Natural killer cell treated with Interleukin-12 subunit alpha and Interleukin-12 subunit beta and Interleukin-15 and Interleukin-18, amount 100 ng/mL, for 72 hours (primary cell): ENCODE measurements around the gene MED25. TPM values are rescaled to one million over a fixed set of nuclear protein-coding genes. Genes with fewer than 3 reads are reported as not detected.

Experiments
- ATAC-seq, 2 donors: fragments of 150-1000 bp; cut with Tn5 transposase in 1 of 2; sonication (Bioruptor Pico), chemical (Tn5 transposase) in 1 of 2; 2 replicates each; pipeline ENCODE4 v1.10.0; 2021
- DNase-seq: peaks from one replicate; pipeline ENCODE4 v3.0.0; 2022; ENCODE audit warnings: low spot score
- H3K27ac Mint-ChIP-seq, 2 donors: 1 replicate in 1 of 2; 2 replicates in 1 of 2; pipeline ENCODE4 v1.8.0; 2022; ENCODE audit warnings: mixed read lengths in 2 of 2, mild to moderate bottlenecking in 1 of 2, moderate library complexity in 1 of 2
- H3K27me3 Mint-ChIP-seq, 2 donors: 1 replicate in 1 of 2; 2 replicates in 1 of 2; pipeline ENCODE4 v1.8.0; 2022; ENCODE audit warnings: mixed read lengths in 2 of 2
- H3K36me3 Mint-ChIP-seq: one replicate; pipeline ENCODE4 v1.8.0; 2022; ENCODE audit warnings: mixed read lengths
- H3K4me1 Mint-ChIP-seq, 2 donors: 1 replicate in 1 of 2; 2 replicates in 1 of 2; pipeline ENCODE4 v1.8.0; 2022; ENCODE audit warnings: low read depth in 2 of 2, mixed read lengths in 2 of 2, mild to moderate bottlenecking in 1 of 2
- H3K4me3 Mint-ChIP-seq: one replicate; pipeline ENCODE4 v1.8.0; 2022; ENCODE audit warnings: mixed read lengths
- H3K9me3 Mint-ChIP-seq: 2 replicates; pipeline ENCODE4 v1.8.0; 2022; ENCODE audit warnings: mixed read lengths
- total RNA-seq, 2 donors: library from RNA; stranded (reverse); gene quantifications; one replicate each; pipeline ENCODE4 v1.2.3, GENCODE V29; 2022

MED25 gene
- total RNA-seq, 2 donors from 2014 or later, result 48.0 to 64.6 TPM

DNA sequence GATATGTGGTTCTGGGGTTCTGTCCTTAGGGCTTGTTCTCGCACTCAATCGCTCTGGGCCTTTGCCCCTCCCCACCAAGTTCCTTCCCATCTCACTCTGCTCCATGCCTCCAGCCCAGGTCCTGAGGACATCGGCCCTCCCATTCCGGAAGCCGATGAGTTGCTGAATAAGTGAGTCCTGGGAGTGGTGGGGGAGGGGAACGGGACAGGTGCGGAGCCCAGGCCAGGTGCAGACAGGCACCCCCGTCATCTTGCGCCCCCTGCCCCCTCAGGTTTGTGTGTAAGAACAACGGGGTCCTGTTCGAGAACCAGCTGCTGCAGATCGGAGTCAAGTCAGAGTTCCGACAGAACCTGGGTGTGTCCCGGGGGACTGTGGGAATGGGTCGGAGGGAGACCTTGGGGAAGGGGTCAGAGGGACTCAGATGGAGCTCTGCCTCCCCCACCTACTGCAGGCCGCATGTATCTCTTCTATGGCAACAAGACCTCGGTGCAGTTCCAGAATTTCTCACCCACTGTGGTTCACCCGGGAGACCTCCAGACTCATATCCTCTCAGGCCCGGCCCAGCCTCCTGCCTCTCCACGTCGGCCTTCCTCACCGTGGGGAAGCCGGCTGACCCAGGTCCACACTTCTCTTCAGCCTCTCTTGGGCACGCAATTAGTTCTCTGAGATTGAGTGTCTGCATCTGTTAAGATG lies 15.1 kb upstream of the MED25 start:
- ATAC-seq, result no peak
- no peaks in the 10 kb centered on the region for H3K9me3 Mint-ChIP-seq
- no peak for DNase-seq
- H3K4me1 Mint-ChIP-seq, result peaks cover 9 to 13% of the 10 kb centered on the region in 2 donors
- H3K36me3 Mint-ChIP-seq, result peaks cover 11% of the 10 kb centered on the region
- no peak overlapping the region for H3K4me3 Mint-ChIP-seq
- H3K27me3 Mint-ChIP-seq, result no peaks in the 10 kb centered on the region
- peak overlapping the region in 1 of 2 donors; percentile 2 for H3K27ac Mint-ChIP-seq

DNA sequence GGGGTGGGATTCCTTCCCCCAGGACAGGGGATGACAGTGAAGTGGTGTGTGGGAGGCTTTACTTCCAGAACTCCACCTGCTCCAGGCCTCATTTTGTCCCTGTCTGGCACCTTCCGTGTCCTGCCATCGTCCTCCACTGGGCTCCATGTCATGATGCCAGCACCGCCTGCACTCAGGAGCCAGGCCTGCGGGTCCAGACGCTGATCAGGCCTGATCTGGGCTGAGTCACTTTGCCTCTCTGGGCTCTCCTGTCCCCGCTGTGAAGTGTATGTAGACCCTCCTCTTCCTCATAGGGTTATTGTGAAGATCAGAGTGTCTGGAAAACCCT lies 14.6 kb upstream of the MED25 start:
- Mint-ChIP-seq H3K27ac (peak overlapping the region in 1 of 2 donors; percentile 2), H3K4me3 (no peak overlapping the region), H3K9me3 (no peaks in the 10 kb centered on the region), H3K27me3 (no peaks in the 10 kb centered on the region), H3K36me3 (peaks cover 11% of the 10 kb centered on the region), H3K4me1 (peaks cover 14 to 15% of the 10 kb centered on the region in 2 donors)
- no peak for DNase-seq
- no peak for ATAC-seq

DNA sequence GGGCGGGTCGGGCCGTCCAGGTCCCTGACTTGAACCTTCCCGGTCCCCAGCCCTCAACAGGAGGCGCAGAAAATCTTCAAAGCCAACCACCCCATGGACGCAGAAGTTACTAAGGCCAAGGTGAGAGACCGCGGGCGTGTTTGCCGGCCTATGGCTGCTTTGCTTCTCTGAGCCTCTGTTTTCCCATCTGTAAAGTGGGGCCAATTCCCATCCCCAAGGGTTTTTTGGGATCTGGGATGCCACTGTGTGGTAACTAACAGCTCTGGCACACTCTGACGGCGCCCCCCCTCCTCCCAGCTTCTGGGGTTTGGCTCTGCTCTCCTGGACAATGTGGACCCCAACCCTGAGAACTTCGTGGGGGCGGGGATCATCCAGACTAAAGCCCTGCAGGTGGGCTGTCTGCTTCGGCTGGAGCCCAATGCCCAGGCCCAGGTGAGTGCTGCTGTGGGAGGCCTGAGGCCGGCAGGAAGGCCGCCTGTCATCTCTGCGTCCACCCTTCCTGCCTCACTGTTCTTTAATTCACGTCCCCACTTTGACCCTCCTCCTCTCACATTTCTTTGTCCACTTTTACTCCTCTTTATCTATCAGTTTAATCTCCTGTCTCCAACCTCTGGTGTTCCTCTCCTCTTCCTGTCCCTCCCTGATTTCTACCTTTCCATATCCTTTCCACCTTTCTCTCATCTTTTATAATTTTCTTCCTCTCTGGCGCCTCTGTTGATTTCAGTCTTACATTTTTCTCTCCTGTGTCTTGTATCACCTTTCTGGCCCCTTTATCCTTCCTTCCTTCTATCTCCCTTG lies 12.1 kb upstream of the MED25 start:
- Mint-ChIP-seq H3K4me3 (no peak overlapping the region), H3K36me3 (peaks cover 11% of the 10 kb centered on the region), H3K27me3 (no peaks in the 10 kb centered on the region), H3K9me3 (no peaks in the 10 kb centered on the region), H3K27ac (peak overlapping the region in 1 of 2 donors; percentile 40), H3K4me1 (peaks cover 26 to 27% of the 10 kb centered on the region in 2 donors)
- DNase-seq, result no peak
- no peak for ATAC-seq

- Mint-ChIP-seq H3K4me3 (no peak overlapping the region), H3K36me3 (peaks cover 11% of the 10 kb centered on the region), H3K27ac (peak overlapping the region in 1 of 2 donors; percentile 40), H3K27me3 (no peaks in the 10 kb centered on the region), H3K4me1 (peaks cover 26 to 27% of the 10 kb centered on the region in 2 donors), H3K9me3 (no peaks in the 10 kb centered on the region)
- ATAC-seq (no peak), DNase-seq (no peak)
These were observed 11.5 kb upstream of the MED25 start for GRCh38 chr19:49806620-49806959.

DNA sequence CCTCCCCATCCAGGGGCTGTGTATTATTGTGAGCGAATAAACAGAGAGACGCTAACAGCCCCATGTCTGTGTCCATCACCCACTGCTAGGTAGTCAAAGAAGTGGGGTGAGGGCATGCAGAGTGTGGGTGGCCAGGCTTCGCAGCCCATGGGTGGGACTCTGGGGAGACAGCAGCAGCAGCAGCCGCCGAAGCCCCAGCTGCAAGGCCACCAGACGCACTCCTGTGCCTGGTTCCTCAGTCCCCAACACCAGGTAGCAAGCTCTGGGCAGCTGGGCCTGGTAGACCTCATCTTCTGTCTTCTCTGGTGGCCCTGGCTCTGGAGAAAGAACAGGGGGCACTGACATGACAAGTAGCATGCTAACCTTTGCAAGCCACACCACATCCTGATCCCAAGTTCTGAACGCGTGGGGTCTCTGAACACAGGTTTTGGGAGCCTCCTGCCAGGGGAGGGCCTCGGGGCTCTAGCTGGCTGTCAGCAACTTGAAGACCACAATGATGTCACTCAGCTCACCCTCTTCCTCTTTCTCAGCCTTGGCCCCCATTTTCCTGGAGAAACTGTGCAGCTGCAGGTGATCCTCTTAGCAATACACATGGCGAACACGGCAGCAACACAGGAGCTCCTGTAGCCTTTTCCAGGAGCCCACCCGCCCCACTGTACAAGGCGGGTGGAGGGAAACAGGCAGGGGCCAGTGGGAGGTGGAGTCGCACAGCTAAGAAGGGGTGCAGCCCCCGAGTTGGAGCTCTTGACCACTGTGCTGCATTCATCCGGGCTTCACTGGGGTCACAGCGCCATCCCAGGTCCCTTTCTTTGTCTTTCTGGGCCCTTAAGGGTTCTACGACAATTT lies 10.8 kb upstream of the MED25 start:
- DNase-seq, result no peak
- Mint-ChIP-seq H3K4me3 (no peak overlapping the region), H3K27me3 (no peaks in the 10 kb centered on the region), H3K4me1 (peaks cover 26 to 28% of the 10 kb centered on the region in 2 donors), H3K36me3 (peaks cover 11% of the 10 kb centered on the region), H3K27ac (peak overlapping the region in 1 of 2 donors; percentile 34), H3K9me3 (no peaks in the 10 kb centered on the region)
- ATAC-seq, result no peak

DNA sequence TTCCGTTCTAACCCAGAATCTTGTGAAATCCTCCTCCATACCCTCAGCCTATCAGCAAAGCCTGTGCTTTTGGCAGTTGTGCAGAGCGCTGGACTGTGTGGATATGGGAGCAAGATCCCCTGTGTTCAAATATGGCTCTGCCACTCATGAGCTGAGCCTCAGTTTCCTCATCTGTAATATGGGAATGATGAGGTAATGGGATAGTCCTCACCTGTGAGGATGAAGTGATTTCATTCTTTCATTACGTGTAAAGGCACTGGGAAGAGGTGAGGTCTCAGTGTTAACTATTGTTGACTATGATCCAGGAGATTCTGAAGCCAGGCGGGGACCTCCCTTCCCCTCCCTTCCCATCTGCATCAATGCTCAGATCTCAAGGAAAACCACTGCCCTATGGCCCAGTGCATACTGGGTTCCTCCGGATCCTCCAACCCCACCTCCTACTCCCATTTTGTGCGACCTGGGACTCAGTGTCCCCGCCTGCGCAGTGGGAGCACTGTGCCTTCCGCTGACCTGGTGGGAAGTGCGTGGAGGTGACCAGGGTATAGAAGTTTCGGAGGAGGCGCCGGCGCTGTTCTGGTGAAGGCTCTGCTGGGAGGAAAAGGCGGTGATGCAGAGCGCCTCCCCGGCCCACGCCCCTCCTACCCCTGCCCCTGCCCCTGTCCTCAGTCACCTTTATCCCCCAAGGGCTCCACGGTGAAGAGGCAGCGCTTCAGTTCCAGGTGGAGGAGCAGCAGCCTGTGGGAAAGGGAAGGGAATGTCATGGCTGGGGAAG lies 10.0 kb upstream of the MED25 start:
- no peak for ATAC-seq
- no peaks in the 10 kb centered on the region for H3K27me3 Mint-ChIP-seq
- peaks cover 29 to 36% of the 10 kb centered on the region in 2 donors for H3K4me1 Mint-ChIP-seq
- no peaks in the 10 kb centered on the region for H3K9me3 Mint-ChIP-seq
- peak overlapping the region in 1 of 2 donors; percentile 53 for H3K27ac Mint-ChIP-seq
- no peak for DNase-seq
- peak overlapping the region; percentile 89 for H3K4me3 Mint-ChIP-seq
- H3K36me3 Mint-ChIP-seq, result peaks cover 11% of the 10 kb centered on the region

DNA sequence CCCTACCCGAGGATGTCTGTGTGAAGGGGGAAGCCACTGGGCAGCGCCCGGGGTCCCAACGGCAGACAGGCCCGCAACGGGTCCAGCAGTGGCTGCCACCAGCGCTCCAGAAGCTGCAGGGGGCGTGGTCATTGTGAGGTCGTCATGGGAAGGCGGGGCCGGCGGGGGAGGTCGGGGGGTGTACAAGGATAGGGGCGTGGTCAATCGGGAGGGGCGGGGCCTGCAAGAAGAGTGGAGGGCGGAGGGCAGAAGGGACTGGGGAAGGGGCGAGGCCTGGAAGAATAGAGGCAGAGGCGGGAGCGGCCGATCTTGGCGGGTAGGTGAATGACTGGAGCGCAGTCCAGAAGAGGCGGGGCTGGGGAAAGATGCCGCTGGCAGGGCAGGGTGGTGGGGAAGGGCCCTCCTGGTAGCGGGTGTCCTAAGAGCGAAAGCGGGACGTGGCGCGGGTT lies 9.4 kb upstream of the MED25 start:
- H3K27ac Mint-ChIP-seq, result peak overlapping the region; percentile 28 to 53
- peak overlapping the region; percentile 89 for H3K4me3 Mint-ChIP-seq
- no peaks in the 10 kb centered on the region for H3K9me3 Mint-ChIP-seq
- DNase-seq (peak; percentile 90), ATAC-seq (peak; percentile 58 to 74)
- no peaks in the 10 kb centered on the region for H3K27me3 Mint-ChIP-seq
- H3K36me3 Mint-ChIP-seq, result peaks cover 7% of the 10 kb centered on the region
- H3K4me1 Mint-ChIP-seq, result peaks cover 33 to 37% of the 10 kb centered on the region in 2 donors

GRCh38 chr19:49809160-49809940 lies 8.7 kb upstream of the MED25 start:
- peak overlapping the region; percentile 28 to 53 for H3K27ac Mint-ChIP-seq

DNA sequence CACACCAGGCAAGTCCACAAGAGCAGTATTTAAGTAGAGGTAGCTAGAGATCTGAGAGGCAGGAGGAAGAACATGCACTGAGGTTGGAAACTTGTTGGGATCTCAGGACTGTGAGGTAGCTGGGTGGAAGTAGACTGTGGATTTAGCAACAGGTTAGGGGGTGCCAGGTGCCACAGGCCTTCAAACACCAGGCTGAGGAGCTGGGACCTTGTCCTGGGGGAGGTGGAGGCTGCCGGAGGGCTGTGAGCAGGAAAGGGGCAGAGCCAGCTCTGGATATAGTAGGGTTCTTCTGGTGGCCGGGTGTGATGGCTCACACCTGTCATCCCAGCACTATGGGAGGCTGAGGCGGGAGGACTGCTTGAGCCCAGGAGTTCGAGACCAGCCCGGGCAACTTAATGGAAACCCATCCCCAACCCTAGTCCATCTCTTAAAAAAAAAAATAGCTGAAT lies 8.1 kb upstream of the MED25 start:
- H3K36me3 Mint-ChIP-seq, result peaks cover 7% of the 10 kb centered on the region
- ATAC-seq (no peak), DNase-seq (no peak)
- peak overlapping the region; percentile 89 for H3K4me3 Mint-ChIP-seq
- H3K9me3 Mint-ChIP-seq, result no peaks in the 10 kb centered on the region
- H3K27ac Mint-ChIP-seq, result peak overlapping the region in 1 of 2 donors; percentile 26
- no peaks in the 10 kb centered on the region for H3K27me3 Mint-ChIP-seq
- peaks cover 37 to 40% of the 10 kb centered on the region in 2 donors for H3K4me1 Mint-ChIP-seq

More at GRCh38 chr19:49809160-49809940, 8.7 kb upstream of the MED25 start:
- H3K27me3 Mint-ChIP-seq, result no peaks in the 10 kb centered on the region
- H3K4me3 Mint-ChIP-seq, result peak overlapping the region; percentile 89
- H3K9me3 Mint-ChIP-seq, result no peaks in the 10 kb centered on the region
- peaks cover 7% of the 10 kb centered on the region for H3K36me3 Mint-ChIP-seq
- ATAC-seq (peak; percentile 47 to 56), DNase-seq (peak; percentile 74)
- peaks cover 37% of the 10 kb centered on the region in 2 donors for H3K4me1 Mint-ChIP-seq

DNA sequence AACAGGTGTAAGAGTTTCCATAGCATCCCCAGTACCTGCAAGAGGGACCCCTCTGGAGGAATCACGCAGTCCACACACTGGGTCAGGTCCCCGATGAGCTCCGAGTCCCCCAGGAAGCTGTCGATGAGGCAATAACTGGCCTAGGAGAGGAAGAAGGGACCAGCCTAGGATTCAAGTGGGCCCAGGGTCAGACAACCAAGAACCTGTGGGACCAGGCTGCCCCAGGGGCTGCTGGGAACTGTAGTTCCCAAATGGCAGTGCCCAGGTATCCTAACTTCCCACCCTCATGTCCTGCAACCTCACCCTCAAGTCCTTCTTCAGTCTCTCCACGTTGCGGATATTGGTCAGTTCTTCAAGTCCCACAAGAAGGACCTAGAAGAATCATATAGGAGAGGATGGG lies 6.8 kb upstream of the MED25 start:
- Mint-ChIP-seq H3K4me1 (peaks cover 34 to 37% of the 10 kb centered on the region in 2 donors), H3K9me3 (no peaks in the 10 kb centered on the region), H3K36me3 (peaks cover 3% of the 10 kb centered on the region), H3K27me3 (no peaks in the 10 kb centered on the region), H3K27ac (no peak overlapping the region), H3K4me3 (no peak overlapping the region)
- DNase-seq, result no peak
- no peak for ATAC-seq

- Mint-ChIP-seq H3K27me3 (no peaks in the 10 kb centered on the region), H3K9me3 (no peaks in the 10 kb centered on the region), H3K36me3 (no peaks in the 10 kb centered on the region), H3K27ac (peak overlapping the region; percentile 95), H3K4me3 (peak overlapping the region; percentile 96), H3K4me1 (peaks cover 34 to 38% of the 10 kb centered on the region in 2 donors)
- ATAC-seq (no peak), DNase-seq (no peak)
These were observed 5.6 kb upstream of the MED25 start for GRCh38 chr19:49812452-49812996.
